CD4-positive, alpha-beta T cell treated with Interleukin-4 for 1 hour (primary cell): ENCODE results near the gene PPIH.
"Not testable (repeated sequence)": the region's sequence is repeated elsewhere in the genome, so short reads cannot be mapped to it uniquely, and the experiment has no call there.

ENCODE experiments used
- DNase-seq, 2 donors: peaks; one replicate each; pipeline ENCODE4 v3.0.0-alpha.2; 2020 to 2022

PPIH gene

DNA sequence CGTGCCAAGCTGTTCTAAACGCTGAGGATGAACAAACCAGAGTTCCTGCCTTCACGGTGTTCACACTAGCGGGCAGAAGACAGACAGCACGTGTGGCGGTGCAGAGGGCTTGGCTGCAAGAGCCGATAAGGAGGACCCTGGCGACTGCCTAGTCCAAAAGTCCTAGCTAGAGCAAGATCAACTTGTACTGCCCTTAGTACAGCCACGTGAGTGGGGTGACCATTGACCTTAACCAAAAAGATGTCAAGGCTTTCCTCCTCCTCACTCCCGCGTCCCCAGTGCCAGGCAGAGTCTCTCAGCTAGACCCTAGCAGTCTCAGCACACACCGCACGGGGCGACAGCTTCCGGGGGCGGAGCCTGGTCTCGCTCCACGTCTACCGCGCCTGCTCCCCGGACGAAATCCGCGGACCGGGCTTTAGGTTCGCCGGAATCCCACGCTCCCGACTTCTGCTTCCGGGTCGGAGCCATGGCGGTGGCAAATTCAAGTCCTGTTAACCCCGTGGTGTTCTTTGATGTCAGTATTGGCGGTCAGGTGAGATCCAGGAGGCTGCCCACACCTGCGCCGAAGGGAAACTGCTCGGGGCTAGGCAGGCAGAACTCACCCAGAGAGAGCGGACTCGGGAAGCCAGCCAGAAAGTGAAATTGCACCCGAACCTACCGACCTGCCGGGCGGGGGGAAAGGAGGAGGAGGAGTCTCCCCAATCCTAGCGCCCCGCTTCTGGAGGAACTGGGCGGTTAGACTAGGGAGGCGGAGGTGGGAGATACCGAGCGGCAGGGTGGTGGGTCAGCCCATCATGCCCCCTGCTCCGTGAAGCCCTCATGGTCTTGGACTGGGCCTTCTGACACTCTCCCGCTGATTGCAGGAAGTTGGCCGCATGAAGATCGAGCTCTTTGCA is at the start of gene PPIH:
TSS of gene PPIH (plus strand) at position 443 of the 896 bp plus-strand sequence. CDS start at position 467, 24 bp downstream.
- peak; percentile 92 to 93 for DNase-seq

DNA sequence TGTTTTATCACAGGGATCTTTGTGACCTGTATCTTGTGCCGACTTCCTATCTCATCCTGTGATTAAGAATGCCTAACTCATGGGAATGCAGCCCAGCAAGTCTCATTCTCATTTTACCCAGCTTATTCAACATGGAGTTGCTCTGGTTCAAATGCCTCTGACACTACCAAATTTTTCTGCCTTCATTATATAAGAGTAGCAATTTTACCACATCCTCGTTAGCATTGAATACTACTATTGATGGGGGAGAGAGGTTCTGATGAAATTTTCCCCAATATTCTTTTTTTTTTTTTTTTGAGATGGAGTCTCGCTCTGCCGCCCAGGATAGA is 44.5 kb upstream of the PPIH start:
- DNase-seq, result no peak

DNA sequence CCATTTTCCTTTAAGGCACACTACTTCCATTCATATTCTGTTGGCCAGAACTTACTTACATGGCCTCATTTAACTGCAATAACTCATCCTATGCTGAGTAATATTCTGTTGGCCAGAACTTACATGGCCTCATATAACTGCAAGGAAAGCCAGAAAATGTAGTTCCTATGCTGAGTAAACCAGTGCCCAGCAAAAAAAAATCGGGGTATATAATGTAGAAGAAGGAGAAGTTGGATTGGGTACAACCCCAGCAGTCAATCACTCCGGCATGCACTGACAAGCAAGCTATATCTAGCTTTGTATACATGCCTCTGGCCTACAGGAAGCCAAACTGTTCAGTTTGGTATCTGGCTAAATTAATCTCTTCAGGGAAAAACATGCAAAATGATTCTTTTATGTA is 39.4 kb upstream of the PPIH start:
- DNase-seq, result no peak

DNA sequence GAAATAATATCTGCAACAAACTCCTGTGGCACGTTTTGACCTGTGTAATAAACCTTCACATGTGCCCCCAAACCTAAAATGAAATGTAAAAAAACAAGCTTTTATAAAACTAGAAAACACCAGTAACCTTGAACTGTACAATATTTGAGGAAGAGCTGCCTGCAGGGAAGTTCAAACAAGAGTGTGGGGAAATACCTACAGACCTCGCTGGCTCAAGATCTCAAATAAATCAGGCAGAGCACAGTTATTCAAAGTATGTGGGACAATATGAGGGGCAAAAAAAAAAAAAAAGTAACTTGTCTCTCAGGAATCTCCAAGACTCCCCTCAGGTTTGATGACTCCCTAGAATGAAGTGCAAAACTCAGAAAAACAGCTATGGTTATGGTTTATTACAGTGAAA is 37.9 kb upstream of the PPIH start:
- DNase-seq, result no peak

DNA sequence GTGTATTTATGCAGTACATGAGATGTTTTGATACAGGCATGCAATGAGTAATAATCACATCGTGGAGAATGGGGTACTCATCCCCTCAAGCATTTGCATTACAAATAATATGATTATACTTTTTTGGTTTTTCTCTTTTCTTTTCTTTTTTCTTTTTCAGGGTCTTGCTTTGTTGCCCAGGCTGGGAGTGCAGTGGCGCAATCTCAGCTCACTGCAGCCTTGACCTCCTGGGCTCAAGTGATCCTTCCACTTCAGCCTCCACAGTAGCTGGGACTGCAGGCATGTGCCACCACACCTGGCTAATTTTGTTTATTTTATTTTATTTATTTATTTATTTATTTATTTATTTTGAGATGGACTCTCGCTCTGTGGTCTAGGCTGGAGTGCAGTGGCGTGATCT is 37.0 kb upstream of the PPIH start:
- DNase-seq, result not testable (repeated sequence)

DNA sequence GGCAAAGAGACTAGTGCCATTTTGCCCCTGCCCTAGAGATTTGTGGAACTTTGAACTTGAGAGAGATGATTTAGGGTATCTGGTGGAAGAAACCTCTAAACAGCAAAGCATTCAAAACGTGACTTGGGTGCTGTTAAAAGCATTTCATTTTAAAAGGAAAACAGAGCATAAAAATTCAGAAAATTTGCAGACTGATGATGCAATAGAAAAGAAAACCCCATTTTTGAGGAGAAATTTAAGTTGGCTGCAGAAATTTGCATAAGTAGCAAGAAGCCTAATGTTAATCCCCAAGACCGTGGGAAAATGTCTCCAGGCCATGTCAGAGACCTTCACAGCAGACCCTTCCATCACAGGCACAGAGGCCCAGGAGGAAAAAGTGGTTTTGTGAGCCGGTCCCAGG is 31.0 kb upstream of the PPIH start:
- DNase-seq, result not testable (repeated sequence)

DNA sequence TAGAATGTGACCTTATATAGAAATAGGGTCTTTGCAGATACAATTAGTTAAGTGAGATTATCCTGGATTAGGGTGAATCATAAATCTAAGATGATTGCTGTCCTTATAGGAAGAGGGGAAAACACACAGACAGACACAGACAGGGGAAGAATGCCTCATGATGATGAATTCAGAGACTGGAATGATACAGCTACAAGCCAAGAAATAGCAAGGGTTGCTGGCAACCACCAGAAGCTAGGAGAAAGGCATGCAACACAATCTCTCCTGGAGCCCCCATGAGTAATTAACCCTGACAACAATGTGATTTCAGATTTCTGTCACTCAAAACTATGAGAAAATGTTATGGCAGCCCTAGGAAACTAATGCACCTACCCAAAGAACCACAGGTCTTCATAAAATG is 19.1 kb upstream of the PPIH start:
- no peak for DNase-seq

DNA sequence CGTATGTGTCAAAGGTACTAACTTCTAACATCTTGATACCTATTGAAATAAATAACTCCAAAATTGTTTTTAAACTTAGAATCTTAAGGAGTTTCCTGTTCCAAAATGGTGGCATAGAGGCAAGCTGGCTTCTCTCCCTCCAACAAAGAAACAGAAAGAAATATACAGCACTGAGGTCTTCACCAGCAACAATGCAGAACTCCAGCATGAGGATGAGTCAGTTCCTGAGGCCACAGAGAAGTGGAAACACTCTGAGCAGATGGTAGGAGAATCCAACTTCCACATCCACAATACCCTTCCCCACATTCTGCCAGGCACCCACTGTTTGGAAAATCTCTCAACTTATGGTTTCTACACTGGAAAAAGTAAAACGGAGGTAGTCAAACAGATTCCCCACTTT is 12.2 kb upstream of the PPIH start:
- DNase-seq, result no peak

DNA sequence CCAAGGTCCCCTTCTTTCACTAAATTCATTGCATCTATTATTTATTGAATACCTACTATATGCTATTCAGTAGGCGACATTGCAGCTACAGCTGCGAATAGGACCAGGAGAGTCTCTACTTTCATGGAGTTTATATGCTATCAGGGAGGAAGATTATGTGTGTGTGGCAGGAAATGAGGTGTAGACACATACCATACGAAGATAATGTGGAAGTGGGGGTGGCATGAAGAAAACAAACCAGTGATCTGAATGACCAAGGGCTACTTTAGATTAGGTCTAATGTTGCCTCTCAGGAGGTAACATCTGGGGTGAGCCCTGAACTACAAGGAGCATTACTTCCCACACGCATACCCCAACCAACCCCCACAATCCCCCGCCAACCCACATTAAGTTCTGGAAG is 1.0 kb upstream of the PPIH start:
- no peak for DNase-seq

DNA sequence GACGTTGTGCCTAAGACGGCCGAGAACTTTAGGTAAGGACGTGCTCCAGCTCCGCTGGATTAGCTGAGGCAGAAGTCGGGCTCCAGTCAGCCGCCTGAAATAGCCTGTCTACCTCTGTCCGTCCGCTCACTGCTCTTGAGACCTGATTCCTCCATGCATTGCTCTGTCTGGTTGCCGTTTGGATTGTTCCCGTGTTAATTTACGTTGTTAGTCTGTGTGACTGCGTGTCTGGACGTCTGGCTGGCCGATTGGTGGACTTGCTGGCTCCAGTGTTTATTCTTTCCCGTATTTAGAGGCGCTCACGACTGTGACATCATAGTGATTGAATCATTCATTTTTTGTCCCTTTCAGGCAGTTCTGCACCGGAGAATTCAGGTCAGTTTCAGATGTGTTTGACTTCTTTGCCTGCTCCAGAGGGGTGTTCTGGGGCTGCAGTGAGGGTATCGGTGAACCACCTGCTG is 684 bp downstream of the PPIH start:
- no peak for DNase-seq

DNA sequence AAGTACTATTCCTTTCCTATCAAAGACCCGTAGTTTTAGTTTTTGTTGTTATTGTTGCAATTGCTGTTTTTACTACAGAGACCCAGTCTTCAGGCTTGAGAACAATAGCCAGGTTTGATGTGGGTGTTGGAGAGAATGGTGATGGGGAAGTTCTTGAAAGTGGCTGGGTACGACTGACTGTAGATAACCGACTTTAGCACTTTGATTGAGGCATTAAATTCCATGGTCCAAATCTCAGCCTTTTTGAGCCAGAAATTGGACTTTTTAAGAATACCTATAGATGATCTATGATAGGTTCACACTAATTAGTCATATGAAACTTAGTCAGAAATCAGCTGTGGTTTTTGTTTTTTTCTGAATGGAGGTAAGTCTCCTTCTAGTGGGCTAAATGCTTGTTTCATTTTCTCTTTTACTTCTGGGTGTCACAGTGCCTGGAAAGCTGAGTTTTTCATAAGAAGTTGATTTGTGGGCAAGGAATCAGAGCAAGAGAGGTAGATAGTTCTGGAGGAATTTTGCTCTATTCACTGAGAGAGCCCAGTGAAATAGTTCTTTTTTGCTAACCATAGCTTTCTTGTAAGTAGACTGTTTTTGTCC is 2.8 kb downstream of the PPIH start:
- no peak for DNase-seq

DNA sequence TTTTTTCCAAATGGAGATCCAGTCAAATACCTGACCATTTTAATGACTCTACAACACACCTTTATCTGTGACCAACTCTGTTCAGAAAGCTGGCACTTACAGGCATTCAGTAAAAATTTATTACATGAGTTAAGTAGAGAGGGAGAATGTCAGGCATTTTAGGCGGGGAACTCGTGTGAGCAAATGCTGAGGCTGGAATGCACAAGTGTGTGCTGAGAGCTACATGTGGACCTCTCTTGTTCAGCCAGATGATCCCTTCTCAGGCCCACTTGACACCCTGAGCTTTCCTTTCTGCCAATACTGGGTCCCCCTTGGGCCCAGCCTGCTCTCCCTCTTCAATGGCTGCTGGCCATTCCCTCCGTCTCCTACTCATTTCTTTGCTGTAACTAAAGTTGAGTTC is 11.7 kb downstream of the PPIH start:
- DNase-seq, result no peak

DNA sequence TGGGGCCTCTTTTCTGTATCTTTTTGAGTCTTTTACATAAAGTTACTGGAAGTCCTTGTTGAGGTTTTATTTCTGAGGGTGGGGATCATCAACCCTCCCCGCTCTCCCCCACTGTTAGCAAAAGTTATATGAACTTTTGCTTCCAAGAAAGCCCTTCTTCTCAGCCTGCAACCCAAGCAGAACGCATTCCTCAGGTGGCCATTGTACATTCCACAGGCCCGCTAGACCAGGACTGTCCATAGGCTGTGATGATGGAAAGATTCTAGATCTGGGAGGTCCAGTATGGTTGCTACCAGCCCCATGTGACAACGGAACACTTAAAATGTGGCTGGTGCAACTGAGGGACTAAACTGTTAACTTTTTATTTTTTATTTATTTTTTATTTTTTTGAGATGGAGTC is 12.2 kb downstream of the PPIH start:
- DNase-seq, result no peak

DNA sequence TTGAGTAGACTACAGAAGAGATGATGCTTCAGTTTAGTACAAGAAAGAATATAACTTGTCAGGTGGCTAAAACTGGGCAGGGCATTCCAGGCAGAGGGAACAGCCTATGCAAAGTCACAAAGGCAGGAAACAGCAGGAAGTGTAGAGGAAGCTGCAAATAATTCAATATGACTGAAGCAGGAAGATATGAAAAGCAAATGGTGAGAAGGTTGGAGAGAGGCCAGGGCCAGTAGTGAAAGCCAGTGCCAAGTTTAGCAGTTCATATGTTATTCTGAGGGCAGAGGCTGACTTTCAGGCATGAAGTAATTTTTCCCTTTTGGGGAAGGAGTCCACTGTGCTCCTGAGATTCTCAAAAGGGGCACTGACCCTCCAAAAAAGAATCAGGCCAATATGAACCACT is 16.0 kb downstream of the PPIH start:
- DNase-seq, result no peak

DNA sequence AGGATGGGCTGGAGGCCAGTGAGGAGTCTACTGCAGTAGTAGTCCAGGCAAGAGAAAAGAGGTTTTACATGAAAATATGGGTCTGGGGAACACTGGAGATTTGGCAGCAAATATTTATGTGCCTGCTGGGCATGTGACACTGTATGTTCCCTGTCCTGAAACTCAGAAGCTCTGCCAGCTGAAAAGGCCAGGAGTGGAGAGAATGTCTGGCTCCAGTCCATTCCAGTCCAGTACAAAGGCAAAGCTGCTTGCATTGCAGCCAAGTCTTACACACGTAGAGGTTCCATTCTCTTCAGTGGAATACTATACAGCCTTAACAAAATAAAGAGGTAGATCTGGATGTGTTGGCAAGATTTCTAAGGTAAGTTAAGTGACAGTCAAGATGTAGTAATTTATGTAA is 16.5 kb downstream of the PPIH start:
- no peak for DNase-seq

DNA sequence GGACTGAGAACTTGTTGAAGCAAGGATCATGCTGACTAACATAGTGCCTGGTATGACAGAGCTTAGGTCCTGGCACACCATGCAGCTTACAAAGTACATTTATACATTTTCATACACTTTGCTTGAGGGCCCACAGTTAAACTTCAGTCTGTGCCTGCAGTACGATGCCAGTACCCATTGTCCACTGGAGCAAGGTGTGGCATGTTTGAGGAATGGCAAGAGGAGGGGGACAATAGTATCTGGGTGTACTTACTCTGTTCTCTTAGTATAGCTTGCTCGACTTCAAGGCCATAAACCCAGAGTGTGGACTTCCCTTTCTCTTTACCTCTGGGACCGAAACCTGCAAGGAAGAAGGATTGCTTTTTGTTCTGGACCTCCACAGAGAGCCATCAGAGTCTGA is 17.2 kb downstream of the PPIH start:
- no peak for DNase-seq

DNA sequence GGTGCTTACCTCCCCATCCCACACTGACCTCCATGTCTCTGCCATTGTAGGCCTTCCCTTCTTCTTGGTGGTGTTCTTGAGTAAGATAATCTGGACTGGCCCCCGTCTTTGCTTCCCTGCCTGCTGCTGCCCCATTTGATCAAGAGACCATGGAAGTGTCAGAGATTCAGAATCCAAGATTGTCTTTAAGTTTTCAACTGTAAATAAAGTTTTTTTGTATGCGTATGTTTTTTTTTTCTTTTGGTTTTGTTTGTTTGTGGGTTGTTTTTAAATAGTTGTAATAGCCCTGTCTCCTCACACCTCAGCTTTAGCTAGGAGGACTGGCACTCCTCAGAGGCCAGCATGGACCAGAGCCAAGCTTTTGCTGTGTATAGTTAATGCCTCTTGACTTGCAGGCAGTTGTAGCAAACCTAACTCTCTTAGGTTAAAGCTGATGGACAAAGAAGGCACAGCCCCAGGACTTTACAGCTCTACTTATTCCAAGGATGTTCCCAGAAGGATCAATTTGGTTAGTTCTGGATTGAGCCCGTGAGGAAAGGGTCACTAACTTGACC is 18.4 kb downstream of the PPIH start:
- DNase-seq, result no peak

DNA sequence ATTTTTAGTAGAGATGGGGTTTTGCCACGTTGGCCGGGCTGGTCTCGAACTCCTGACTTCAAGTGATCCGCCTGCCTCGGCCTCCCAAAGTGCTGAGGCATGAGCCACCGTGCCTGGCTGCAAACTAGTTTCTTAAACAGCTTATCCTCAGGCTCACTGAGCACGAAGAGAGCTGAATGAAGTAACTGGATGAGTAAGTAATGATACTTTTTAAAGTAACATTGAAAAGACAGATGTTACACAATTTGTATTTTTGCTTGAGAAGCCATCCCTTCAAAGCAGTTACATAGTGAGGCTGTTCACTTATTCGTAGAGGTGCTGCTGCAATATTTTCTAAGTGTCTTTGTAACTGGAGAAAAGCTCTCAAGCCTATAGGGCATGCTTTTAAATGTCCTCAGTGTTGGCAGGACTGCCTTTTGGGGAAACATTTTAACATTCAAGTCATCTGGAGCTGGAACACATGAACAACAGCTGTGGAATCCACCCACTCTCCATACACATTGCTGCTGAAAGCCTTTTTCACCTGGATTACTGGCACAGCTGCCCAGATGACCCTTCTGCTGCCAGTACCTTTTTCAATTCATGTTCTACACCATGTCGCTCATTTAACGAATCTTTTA is 21.3 kb downstream of the PPIH start:
- no peak for DNase-seq

DNA sequence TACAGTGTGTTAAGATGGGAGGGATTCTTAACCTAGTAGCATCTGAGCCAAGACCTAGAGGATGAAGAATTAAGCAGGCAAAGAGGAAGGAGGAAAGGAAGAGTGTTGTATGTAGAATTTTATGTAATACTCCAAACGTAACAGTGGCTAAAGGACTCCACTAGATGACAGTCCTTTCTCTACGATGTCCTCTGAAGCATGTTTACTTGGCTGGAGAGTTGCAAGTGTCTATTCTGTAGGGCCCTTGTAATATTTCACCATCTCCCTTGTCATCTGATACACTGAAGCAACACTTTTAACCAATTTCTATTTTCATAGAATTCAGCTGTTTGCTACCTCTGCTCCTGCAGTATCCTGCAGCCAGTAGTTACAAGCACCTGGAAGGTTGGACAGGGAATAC is 21.8 kb downstream of the PPIH start:
- no peak for DNase-seq

DNA sequence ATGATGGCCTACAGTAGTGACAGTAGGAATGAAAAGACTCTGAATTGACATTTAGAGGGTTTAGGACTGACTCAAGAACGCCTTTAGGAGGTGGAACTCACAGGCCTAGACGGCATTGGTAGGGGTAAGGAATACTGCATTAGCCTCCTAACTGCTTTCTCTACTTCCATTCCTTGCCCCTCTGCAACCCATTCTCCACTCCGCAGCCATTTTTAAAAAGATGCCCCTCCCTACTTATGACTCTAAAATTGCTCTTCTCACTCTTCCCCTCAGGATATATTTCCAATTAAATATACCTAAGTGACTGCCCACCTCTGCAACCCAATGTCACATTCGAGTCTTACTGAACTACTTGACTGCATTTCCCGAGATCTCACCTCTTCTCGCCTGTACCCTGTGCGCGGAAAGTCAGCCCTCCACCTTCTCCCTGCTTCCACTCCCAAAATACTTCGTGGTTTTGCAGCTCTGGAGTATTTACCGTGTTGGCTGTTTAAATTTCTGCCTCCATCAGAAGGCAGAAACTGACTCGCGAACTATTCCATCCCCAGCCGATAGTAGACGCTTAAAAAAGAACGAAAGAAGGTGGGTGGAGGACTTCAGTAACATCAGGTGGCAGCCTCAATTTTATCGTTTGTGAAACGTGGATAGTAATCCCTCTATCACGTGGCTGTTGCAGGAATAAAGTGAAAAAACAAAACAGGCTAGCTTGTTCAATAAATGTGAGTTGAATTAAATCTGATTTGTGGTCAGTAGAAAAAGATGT is 22.9 kb downstream of the PPIH start:
- DNase-seq, result peak in 1 of 2 donors; percentile 42

DNA sequence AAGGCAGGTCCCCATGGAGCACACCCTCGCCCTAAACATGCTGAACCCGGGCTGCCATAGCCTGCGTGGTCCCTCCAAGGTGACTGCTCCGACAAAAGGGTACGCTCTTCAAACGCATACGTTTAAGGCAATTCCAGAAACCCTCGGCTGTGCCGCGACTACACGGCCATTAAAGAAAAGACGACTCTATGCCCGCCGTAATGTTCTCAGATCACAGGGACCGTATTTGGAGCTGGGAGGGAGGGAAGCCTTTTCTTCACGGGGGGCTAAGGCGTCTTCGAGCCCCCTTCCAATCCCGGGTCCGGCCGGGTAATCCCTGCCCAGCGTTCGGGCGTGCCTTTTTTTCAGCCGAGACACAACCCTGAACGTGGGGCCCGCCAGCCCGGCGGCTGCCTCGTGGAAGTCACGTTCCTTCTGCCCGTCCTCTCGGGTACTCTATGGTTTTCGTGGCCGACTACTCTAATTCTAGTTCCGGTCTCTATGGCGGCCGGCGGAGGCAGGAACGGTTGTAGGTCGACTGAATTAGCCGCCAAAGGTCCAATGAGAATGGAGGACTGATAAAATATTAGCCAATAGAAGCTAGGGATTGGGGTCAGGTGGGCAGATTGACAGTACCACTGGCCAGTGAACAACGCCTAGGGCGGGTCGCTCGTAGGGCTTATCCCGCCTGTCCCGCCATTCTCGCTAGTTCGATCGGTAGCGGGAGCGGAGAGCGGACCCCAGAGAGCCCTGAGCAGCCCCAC is 23.7 kb downstream of the PPIH start, which contains the start of gene YBX1:
TSS of gene YBX1 (plus strand) at position 678 of the 743 bp plus-strand sequence. CDS start 148 bp downstream, outside the sequence.
- DNase-seq, result peak; percentile 97 to 99

DNA sequence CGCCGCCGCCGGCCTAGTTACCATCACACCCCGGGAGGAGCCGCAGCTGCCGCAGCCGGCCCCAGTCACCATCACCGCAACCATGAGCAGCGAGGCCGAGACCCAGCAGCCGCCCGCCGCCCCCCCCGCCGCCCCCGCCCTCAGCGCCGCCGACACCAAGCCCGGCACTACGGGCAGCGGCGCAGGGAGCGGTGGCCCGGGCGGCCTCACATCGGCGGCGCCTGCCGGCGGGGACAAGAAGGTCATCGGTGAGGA is 24.2 kb downstream of the PPIH start:
- DNase-seq, result not testable (repeated sequence)
